ENCODE measurements around the gene LRIG1.

LRIG1 gene

GRCh38 chr3:66404197-66404596 is 96.6 kb downstream of the LRIG1 start:
- TF ChIP-seq NFIC (IDR thresholded peaks at IDR 0.05) = no peak
- TF ChIP-seq CEBPB (IDR thresholded peaks at IDR 0.05) = no peak
- TF ChIP-seq ZBTB7A (IDR thresholded peaks at IDR 0.05; ENCODE audit: low read depth) = no peak
- no peak for TF ChIP-seq TCF12 (IDR thresholded peaks at IDR 0.05; ENCODE audit: low read depth)
- no peak for TF ChIP-seq TAF1 (IDR thresholded peaks at IDR 0.05; ENCODE audit: low read depth)
- TF ChIP-seq FOXM1 (IDR thresholded peaks at IDR 0.05; ENCODE audit: borderline replicate concordance, low read depth) = no peak
- TF ChIP-seq RAD21 (IDR thresholded peaks at IDR 0.05; ENCODE audit: low read depth) = no peak
- no peak for TF ChIP-seq TEAD4 (IDR thresholded peaks at IDR 0.05)
- no peak for TF ChIP-seq YY1 (IDR thresholded peaks at IDR 0.05; ENCODE audit: low read depth)
- no peak for TF ChIP-seq REST (IDR thresholded peaks at IDR 0.05; ENCODE audit: low read depth)
- no peak for TF ChIP-seq CREB1 (IDR thresholded peaks at IDR 0.05; ENCODE audit: low read depth)
- TF ChIP-seq EP300 (IDR thresholded peaks at IDR 0.05; ENCODE audit: borderline replicate concordance) = no peak
- TF ChIP-seq MAX (IDR thresholded peaks at IDR 0.05) = no peak
- no peak for TF ChIP-seq EGR1 (IDR thresholded peaks at IDR 0.05)
- no peak for TF ChIP-seq USF1 (IDR thresholded peaks at IDR 0.05)

- TF ChIP-seq EGR1 (IDR thresholded peaks at IDR 0.05) = no peak
- TF ChIP-seq FOXM1 (IDR thresholded peaks at IDR 0.05; ENCODE audit: borderline replicate concordance, low read depth) = no peak
- TF ChIP-seq TEAD4 (IDR thresholded peaks at IDR 0.05) = no peak
- TF ChIP-seq MAX (IDR thresholded peaks at IDR 0.05) = no peak
- no peak for TF ChIP-seq RAD21 (IDR thresholded peaks at IDR 0.05; ENCODE audit: low read depth)
- no peak for TF ChIP-seq TCF12 (IDR thresholded peaks at IDR 0.05; ENCODE audit: low read depth)
- no peak for TF ChIP-seq NFIC (IDR thresholded peaks at IDR 0.05)
- no peak for TF ChIP-seq CREB1 (IDR thresholded peaks at IDR 0.05; ENCODE audit: low read depth)
- no peak for TF ChIP-seq REST (IDR thresholded peaks at IDR 0.05; ENCODE audit: low read depth)
- no peak for TF ChIP-seq USF1 (IDR thresholded peaks at IDR 0.05)
- TF ChIP-seq ZBTB7A (IDR thresholded peaks at IDR 0.05; ENCODE audit: low read depth) = no peak
These were observed 97.4 kb downstream of the LRIG1 start for GRCh38 chr3:66403323-66403990.

GRCh38 chr3:66402596-66403290 is 98.1 kb downstream of the LRIG1 start:
- TF ChIP-seq TCF12 (IDR thresholded peaks at IDR 0.05; ENCODE audit: low read depth) (no peak), REST (IDR thresholded peaks at IDR 0.05; ENCODE audit: low read depth) (no peak), CREB1 (IDR thresholded peaks at IDR 0.05; ENCODE audit: low read depth) (no peak), ZBTB7A (IDR thresholded peaks at IDR 0.05; ENCODE audit: low read depth) (no peak), EGR1 (IDR thresholded peaks at IDR 0.05) (no peak), TAF1 (IDR thresholded peaks at IDR 0.05; ENCODE audit: low read depth) (no peak), RAD21 (IDR thresholded peaks at IDR 0.05; ENCODE audit: low read depth) (no peak), NFIC (IDR thresholded peaks at IDR 0.05) (no peak), TEAD4 (IDR thresholded peaks at IDR 0.05) (no peak), MAX (IDR thresholded peaks at IDR 0.05) (no peak), USF1 (IDR thresholded peaks at IDR 0.05) (no peak)

All from Ishikawa (cell line).